ENCODE measurements around the gene PAXIP1.
"Not testable (repeated sequence)": the region's sequence is repeated elsewhere in the genome, so short reads cannot be mapped to it uniquely, and the experiment has no call there.

DNA sequence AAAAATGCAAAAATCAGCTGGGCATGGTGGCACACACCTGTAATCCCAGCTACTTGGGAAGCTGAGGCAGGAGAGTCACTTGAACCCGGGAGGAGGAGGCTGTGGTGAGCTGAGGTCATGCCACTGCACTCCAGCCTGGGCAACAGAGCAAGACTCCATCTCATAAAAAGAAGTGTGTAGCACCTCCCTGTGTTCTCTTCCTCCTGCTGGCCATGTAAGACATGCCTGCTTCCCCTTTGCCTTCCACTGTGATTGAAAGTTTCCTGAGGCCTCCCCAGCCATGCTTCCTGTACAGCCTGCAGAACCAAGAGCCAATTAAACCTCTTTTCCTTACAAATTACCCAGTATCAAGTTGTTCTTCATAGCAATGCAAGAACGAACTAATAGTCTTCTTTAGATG, 80.5 kb downstream of the PAXIP1 start:
- TF ChIP-seq CTCF (conservative IDR thresholded peaks at IDR 0.05 in 1 of 2, IDR thresholded peaks at IDR 0.05 in 1 of 2; ENCODE audit: low read depth in 1 of 2, low read length in 2 of 2); EZH2 (IDR thresholded peaks at IDR 0.05; ENCODE audit: low read length, missing control alignments): not testable (repeated sequence)
